ENCODE data around the gene RAB9A.

Gene RAB9A

GRCh38 chrX:13750812-13751211 lies 61.9 kb downstream of the RAB9A start:
- Histone ChIP-seq H3K27me3 (ENCODE audit: insufficient read depth, low read length) (no peaks in the 10 kb centered on the region), H3K9me3 (ENCODE audit: low read length) (no peaks in the 10 kb centered on the region), H3K4me1 (ENCODE audit: insufficient read depth, low read length, severe bottlenecking) (peaks cover 17% of the 10 kb centered on the region), H3K4me2 (ENCODE audit: low read length) (no peak overlapping the region), H3F3A (ENCODE audit: insufficient read depth, low read length) (no peaks in the 10 kb centered on the region), H3K79me2 (ENCODE audit: insufficient read depth, low read length) (no peaks in the 10 kb centered on the region), H3K4me3 (ENCODE audit: low read depth, low read length, poor library complexity, severe bottlenecking) (no peak overlapping the region), H3K27ac (ENCODE audit: low read depth, low read length, poor library complexity, severe bottlenecking) (no peak overlapping the region), H2AFZ (ENCODE audit: low read length) (no peak overlapping the region), H3K9ac (ENCODE audit: low read length) (no peak overlapping the region), H3K9me2 (ENCODE audit: low read depth, low read length) (no peaks in the 10 kb centered on the region), H3K36me3 (ENCODE audit: insufficient read depth, low read length) (peaks cover 79% of the 10 kb centered on the region), H4K20me1 (ENCODE audit: insufficient read depth, low read length) (no peaks in the 10 kb centered on the region)
- no peak for TF ChIP-seq CTCF (IDR thresholded peaks at IDR 0.05; ENCODE audit: low read length)
- no peak for TF ChIP-seq EZH2 (IDR thresholded peaks at IDR 0.05; ENCODE audit: borderline replicate concordance, low read length)

- no peak overlapping the region for H3K4me2 ChIP-seq (ENCODE audit: low read length)
- H3K9me3 ChIP-seq (ENCODE audit: low read length) = no peaks in the 10 kb centered on the region
- H3K4me1 ChIP-seq (ENCODE audit: insufficient read depth, low read length, severe bottlenecking) = peaks cover 17% of the 10 kb centered on the region
- H2AFZ ChIP-seq (ENCODE audit: low read length) = no peak overlapping the region
- H4K20me1 ChIP-seq (ENCODE audit: insufficient read depth, low read length) = no peaks in the 10 kb centered on the region
- no peak overlapping the region for H3K9ac ChIP-seq (ENCODE audit: low read length)
- H3K36me3 ChIP-seq (ENCODE audit: insufficient read depth, low read length) = peaks cover 80% of the 10 kb centered on the region
- H3F3A ChIP-seq (ENCODE audit: insufficient read depth, low read length) = no peaks in the 10 kb centered on the region
- no peak overlapping the region for H3K4me3 ChIP-seq (ENCODE audit: low read depth, low read length, poor library complexity, severe bottlenecking)
- H3K27me3 ChIP-seq (ENCODE audit: insufficient read depth, low read length) = no peaks in the 10 kb centered on the region
- H3K27ac ChIP-seq (ENCODE audit: low read depth, low read length, poor library complexity, severe bottlenecking) = no peak overlapping the region
- H3K9me2 ChIP-seq (ENCODE audit: low read depth, low read length) = no peaks in the 10 kb centered on the region
- TF ChIP-seq CTCF (IDR thresholded peaks at IDR 0.05; ENCODE audit: low read length) (no peak), EZH2 (IDR thresholded peaks at IDR 0.05; ENCODE audit: borderline replicate concordance, low read length) (no peak)
- no peaks in the 10 kb centered on the region for H3K79me2 ChIP-seq (ENCODE audit: insufficient read depth, low read length)
Observed at GRCh38 chrX:13752141-13752540, 63.2 kb downstream of the RAB9A start.

DNA sequence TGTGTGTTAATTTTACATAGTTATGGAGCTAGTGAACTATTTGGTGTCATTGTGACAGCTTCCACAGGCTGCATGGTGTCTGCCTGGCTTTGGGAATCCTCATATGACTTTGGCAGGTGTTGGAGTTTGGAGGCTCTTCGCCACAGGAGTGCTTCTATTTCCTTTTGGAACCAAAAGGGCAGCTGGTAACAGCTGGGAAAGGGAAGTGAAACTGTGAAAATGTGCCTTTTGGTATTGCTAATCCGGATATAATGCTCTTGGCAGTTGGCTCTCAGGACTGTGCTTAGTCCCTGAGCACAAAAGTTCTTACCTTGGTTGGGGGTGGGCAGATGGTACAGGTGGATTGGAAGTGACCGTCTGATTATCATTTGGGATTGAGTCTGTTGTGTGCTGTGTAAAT lies 63.7 kb downstream of the RAB9A start:
- H3F3A ChIP-seq (ENCODE audit: insufficient read depth, low read length) = no peaks in the 10 kb centered on the region
- H3K9me2 ChIP-seq (ENCODE audit: low read depth, low read length) = no peaks in the 10 kb centered on the region
- no peak overlapping the region for H3K4me3 ChIP-seq (ENCODE audit: low read depth, low read length, poor library complexity, severe bottlenecking)
- H3K9ac ChIP-seq (ENCODE audit: low read length) = no peak overlapping the region
- no peaks in the 10 kb centered on the region for H3K9me3 ChIP-seq (ENCODE audit: low read length)
- peaks cover 17% of the 10 kb centered on the region for H3K4me1 ChIP-seq (ENCODE audit: insufficient read depth, low read length, severe bottlenecking)
- H3K36me3 ChIP-seq (ENCODE audit: insufficient read depth, low read length) = peaks cover 82% of the 10 kb centered on the region
- TF ChIP-seq EZH2 (IDR thresholded peaks at IDR 0.05; ENCODE audit: borderline replicate concordance, low read length) = no peak
- TF ChIP-seq CTCF (IDR thresholded peaks at IDR 0.05; ENCODE audit: low read length) = no peak
- H4K20me1 ChIP-seq (ENCODE audit: insufficient read depth, low read length) = no peaks in the 10 kb centered on the region
- H3K27ac ChIP-seq (ENCODE audit: low read depth, low read length, poor library complexity, severe bottlenecking) = peak overlapping the region; percentile 19
- no peaks in the 10 kb centered on the region for H3K79me2 ChIP-seq (ENCODE audit: insufficient read depth, low read length)
- no peak overlapping the region for H3K4me2 ChIP-seq (ENCODE audit: low read length)
- H3K27me3 ChIP-seq (ENCODE audit: insufficient read depth, low read length) = no peaks in the 10 kb centered on the region
- H2AFZ ChIP-seq (ENCODE audit: low read length) = no peak overlapping the region

All from OCI-LY1 (cell line).